OCI-LY7 (cell line): ENCODE data around the gene NARS2. TPM values are rescaled to one million over a fixed set of nuclear protein-coding genes. Genes with fewer than 3 reads are reported as not detected.
"Not testable (repeated sequence)": the region's sequence is repeated elsewhere in the genome, so short reads cannot be mapped to it uniquely, and the experiment has no call there.

Source experiments
- BruUV-seq: library from RNA; stranded (reverse); fragments of 400-500 nt; replicated peaks from 2 replicates; lab custom pipeline; 2021; lab: Mats Ljungman, UMichigan
- CTCF ChIA-PET: fragments of 300-600 bp; sonication (Branson Sonifier 250); formaldehyde crosslinking; loops from one replicate; lab custom pipeline; 2022; ENCODE audit warnings: antibody characterized with exemption; ENCODE audit not compliant: unreplicated experiment; lab: Charles Lee
- POLR2A ChIA-PET: fragments of 300-600 bp; sonication (Branson Sonifier 250); formaldehyde crosslinking; loops from one replicate; lab custom pipeline; 2022; ENCODE audit warnings: antibody characterized with exemption; lab: Charles Lee
- DNase-seq: peaks from one replicate; pipeline ENCODE4 v3.0.0-alpha.2; 2015; ENCODE audit warnings: low spot score
- H2AFZ ChIP-seq: fragments of 200-600 bp; sonication (generic), shearing (Covaris generic); 2 replicates; pipeline ENCODE4 v1.6.1; 2014; ENCODE audit warnings: mild to moderate bottlenecking, antibody characterized with exemption, low read length, moderate library complexity
- H3K27ac ChIP-seq: fragments of 200-600 bp; sonication (generic); 2 replicates; pipeline ENCODE4 v1.5.1; 2014; ENCODE audit warnings: mixed run types, low read depth, mild to moderate bottlenecking, moderate library complexity, low read length, inconsistent platforms; ENCODE audit not compliant: poor library complexity, severe bottlenecking
- H3K36me3 ChIP-seq: fragments of 200-600 bp; sonication (generic); 2 replicates; pipeline ENCODE4 v1.6.1; 2014; ENCODE audit warnings: mild to moderate bottlenecking, antibody characterized with exemption, low read length, moderate library complexity, mixed read lengths; ENCODE audit not compliant: insufficient read depth
- H3K4me1 ChIP-seq: fragments of 200-600 bp; sonication (generic); 2 replicates; pipeline ENCODE4 v1.5.1; 2014; ENCODE audit warnings: mild to moderate bottlenecking, low read length; ENCODE audit not compliant: insufficient read depth, poor library complexity, severe bottlenecking
- H3K4me2 ChIP-seq: fragments of 200-600 bp; sonication (generic); 2 replicates; pipeline ENCODE4 v1.6.1; 2014; ENCODE audit warnings: mild to moderate bottlenecking, low read length
- H3K4me3 ChIP-seq: fragments of 200-600 bp; sonication (generic); 2 replicates; pipeline ENCODE4 v1.5.1; 2014; ENCODE audit warnings: mild to moderate bottlenecking, low read depth, low read length; ENCODE audit not compliant: poor library complexity, severe bottlenecking
- H3K79me2 ChIP-seq: fragments of 200-600 bp; sonication (generic); 2 replicates; pipeline ENCODE4 v1.6.1; 2016; ENCODE audit warnings: low read depth, mild to moderate bottlenecking, low read length, moderate library complexity, mixed read lengths; ENCODE audit not compliant: insufficient read depth
- H3K9me2 ChIP-seq: fragments of 200-600 bp; sonication (generic); 2 replicates; pipeline ENCODE4 v1.6.1; 2016; ENCODE audit warnings: mild to moderate bottlenecking, low read length, mixed read lengths; ENCODE audit not compliant: insufficient read depth
- H3K9me3 ChIP-seq: fragments of 200-600 bp; sonication (generic); 2 replicates; pipeline ENCODE4 v1.6.1; 2014; ENCODE audit warnings: mild to moderate bottlenecking, mixed run types, low read length, mixed read lengths
- H4K20me1 ChIP-seq: fragments of 200-600 bp; sonication (generic); 2 replicates; pipeline ENCODE4 v1.6.1; 2014; ENCODE audit warnings: mild to moderate bottlenecking, antibody characterized with exemption, low read length, moderate library complexity, mixed read lengths; ENCODE audit not compliant: insufficient read depth
- CTCF ChIP-seq: fragments of 200-600 bp; sonication (generic); conservative IDR thresholded peaks from 2 replicates; pipeline ENCODE4 v1.5.1; 2014; ENCODE audit warnings: mild to moderate bottlenecking, antibody characterized with exemption, low read length, moderate library complexity, mixed read lengths
- EZH2phosphoT487 ChIP-seq: fragments of 200-600 bp; sonication (generic); IDR thresholded peaks from 2 replicates; pipeline ENCODE4 v1.6.1; 2018; ENCODE audit warnings: low read depth, borderline replicate concordance, mild to moderate bottlenecking, mixed run types, antibody characterized with exemption, low read length, moderate library complexity, mixed read lengths
- intact Hi-C: fragments of 100-400 bp; cut with micrococcal nuclease; formaldehyde crosslinking; loops from one replicate; pipeline ENCODE4 v1.10.0; 2022; ENCODE audit not compliant: unreplicated experiment
- total RNA-seq, 2 experiments: library from RNA; depleted of rRNA in 1 of 2; stranded (reverse); fragments of >200 nt in 1 of 2; shearing (Covaris generic) in 1 of 2; gene quantifications; 2 replicates each; pipeline ENCODE4 v1.2.3, GENCODE V29; 2014 to 2022

NARS2 gene
- total RNA-seq, 2 experiments from 2014 or later, result 28.1 to 29.2 TPM

GRCh38 chr11:78557236-78557635, 17.4 kb downstream of the NARS2 start:
- Histone ChIP-seq H3K4me1 (peaks cover 10% of the 10 kb centered on the region), H3K79me2 (peaks cover 21% of the 10 kb centered on the region; the same call in 1 of the 2 replicates), H3K9me2 (no peaks in the 10 kb centered on the region), H3K27ac (no peak overlapping the region), H3K36me3 (peaks cover 86% of the 10 kb centered on the region), H4K20me1 (no peaks in the 10 kb centered on the region), H2AFZ (no peak overlapping the region), H3K4me2 (no peak overlapping the region), H3K4me3 (no peak overlapping the region), H3K9me3 (no peaks in the 10 kb centered on the region)
- intact Hi-C loops, result no loop called here
- TF ChIP-seq CTCF (no peak), EZH2phosphoT487 (no peak)
- no peak for DNase-seq
- ChIA-PET CTCF (no interaction called here), POLR2A (interaction anchor here (1.6 kb wide), 1 partner anchor 135 kb away, joined by 3 read pairs; no protein-coding TSS in a partner anchor)
- no TSS peak for BruUV-seq

- Histone ChIP-seq H4K20me1 (no peaks in the 10 kb centered on the region), H2AFZ (no peak overlapping the region), H3K27ac (no peak overlapping the region), H3K4me1 (peaks cover 2% of the 10 kb centered on the region), H3K36me3 (peaks cover 81% of the 10 kb centered on the region), H3K4me3 (no peak overlapping the region), H3K9me2 (no peaks in the 10 kb centered on the region), H3K79me2 (peaks cover 8% of the 10 kb centered on the region; the same call in 1 of the 2 replicates), H3K9me3 (no peaks in the 10 kb centered on the region), H3K4me2 (no peak overlapping the region)
- ChIA-PET POLR2A (no interaction called here), CTCF (no interaction called here)
- BruUV-seq, result no TSS peak
- no peak for TF ChIP-seq CTCF
- no peak for TF ChIP-seq EZH2phosphoT487
- no peak for DNase-seq
- intact Hi-C loops, result no loop called here
Measured at GRCh38 chr11:78555592-78555991, 19.1 kb downstream of the NARS2 start.

- H3K9me2 ChIP-seq, result no peaks in the 10 kb centered on the region
- intact Hi-C loops, result no loop called here
- POLR2A ChIA-PET, result interaction anchor here (2.2 kb wide), 1 partner anchor 22 kb away, joined by 8 read pairs; the partner anchor contains the start of gene NARS2
Measured at GRCh38 chr11:78552881-78553280, 21.8 kb downstream of the NARS2 start.

GRCh38 chr11:78552139-78552538, 22.5 kb downstream of the NARS2 start:
- H3K9me2 ChIP-seq, H3K27ac ChIP-seq, DNase-seq, H3K79me2 ChIP-seq, H3K4me1 ChIP-seq, H3K4me2 ChIP-seq, intact Hi-C loops, H3K4me3 ChIP-seq, CTCF ChIA-PET, H3K9me3 ChIP-seq, BruUV-seq, H2AFZ ChIP-seq, H4K20me1 ChIP-seq: not testable (repeated sequence)
- H3K36me3 ChIP-seq, result peaks cover 69% of the 10 kb centered on the region
- POLR2A ChIA-PET, result interaction anchor here (0.9 to 2.2 kb wide), 2 partner anchors 13 to 23 kb away, joined by 4 to 8 read pairs; partner anchors contain the start of gene NARS2

More at GRCh38 chr11:78552881-78553280, 21.8 kb downstream of the NARS2 start:
- Histone ChIP-seq H3K4me2 (no peak overlapping the region), H3K36me3 (peaks cover 67% of the 10 kb centered on the region), H2AFZ (no peak overlapping the region), H3K4me1 (no peaks in the 10 kb centered on the region), H4K20me1 (no peaks in the 10 kb centered on the region), H3K27ac (no peak overlapping the region), H3K79me2 (no peaks in the 10 kb centered on the region), H3K4me3 (no peak overlapping the region), H3K9me3 (no peaks in the 10 kb centered on the region)
- BruUV-seq, result no TSS peak
- TF ChIP-seq EZH2phosphoT487 (no peak), CTCF (no peak)
- no peak for DNase-seq
- CTCF ChIA-PET, result no interaction called here
